Renal cortex interstitium (tissue), 11 donors: ENCODE measurements around the gene CACNA1F. TPM values are rescaled to one million over a fixed set of nuclear protein-coding genes. Genes with fewer than 3 reads are reported as not detected.

ENCODE experiments used
- DNase-seq, 11 donors: peaks; one replicate each; pipeline ENCODE4 v3.0.0-alpha.2; 2013; ENCODE audit warnings: low read depth in 9 of 11, low spot score in 4 of 11; ENCODE audit errors: extremely low read depth in 1 of 11
- polyA plus RNA-seq, 3 donors: library from polyadenylated mRNA; unstranded; fragments of 120-200 nt; gene quantifications; one replicate each; pipeline ENCODE4 v1.2.1, GENCODE V29; 2013; ENCODE audit not compliant: insufficient read length in 3 of 3

Gene CACNA1F
- polyA plus RNA-seq, 3 donors = 0.09 to 0.29 (median 0.25) TPM

GRCh38 chrX:49165901-49166881, 66.9 kb downstream of the CACNA1F start:
- DNase-seq = peak in 7 of 11 donors; percentile 70 to 85 (median 73)

- DNase-seq = no peak
Measured at GRCh38 chrX:49164589-49165360, 68.4 kb downstream of the CACNA1F start.

DNA sequence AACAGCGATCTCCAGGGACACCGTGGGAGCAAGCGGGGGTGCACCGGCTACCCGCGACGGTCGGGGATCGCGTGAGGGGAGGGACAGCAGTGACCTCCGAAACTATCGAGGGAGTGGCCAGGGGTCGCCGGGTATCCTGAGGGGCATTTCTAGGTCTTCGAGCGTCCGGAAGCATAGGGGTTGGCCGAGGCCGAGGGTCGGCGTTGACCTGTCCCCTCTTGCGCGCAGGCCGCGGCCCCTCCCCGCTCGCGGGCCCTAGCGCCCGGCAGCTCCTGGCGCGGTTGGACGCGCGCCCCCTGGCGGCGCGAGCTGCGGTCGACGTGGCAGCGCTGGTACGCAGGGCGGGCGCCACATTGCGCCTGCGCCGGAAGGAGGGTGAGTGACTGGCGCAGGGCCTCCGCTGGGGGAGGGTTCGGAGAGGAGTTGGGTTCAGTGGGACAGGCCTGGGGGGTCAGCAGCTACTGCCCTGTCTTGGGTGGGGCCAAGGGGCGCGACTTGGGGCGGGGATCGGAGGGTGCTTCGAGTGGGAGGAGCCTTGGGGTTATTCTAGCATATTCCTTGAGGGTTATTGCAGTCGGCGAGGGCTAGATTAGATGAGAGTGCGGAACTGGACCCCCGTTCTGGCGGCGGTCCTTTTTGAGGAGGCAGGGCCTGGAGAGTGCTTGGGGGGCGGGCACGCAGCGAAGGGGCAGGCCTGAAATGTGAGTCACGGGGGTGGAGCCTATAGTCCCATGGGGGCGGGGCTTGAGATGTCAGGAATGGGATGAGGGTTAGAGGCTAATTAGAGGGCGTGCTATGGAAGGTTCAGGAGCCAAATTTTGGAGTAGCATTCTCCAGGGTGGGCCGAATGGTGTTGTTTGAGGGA, 69.4 kb downstream of the CACNA1F start:
- DNase-seq = peak in 5 of 11 donors; percentile 61 to 75 (median 70)

DNA sequence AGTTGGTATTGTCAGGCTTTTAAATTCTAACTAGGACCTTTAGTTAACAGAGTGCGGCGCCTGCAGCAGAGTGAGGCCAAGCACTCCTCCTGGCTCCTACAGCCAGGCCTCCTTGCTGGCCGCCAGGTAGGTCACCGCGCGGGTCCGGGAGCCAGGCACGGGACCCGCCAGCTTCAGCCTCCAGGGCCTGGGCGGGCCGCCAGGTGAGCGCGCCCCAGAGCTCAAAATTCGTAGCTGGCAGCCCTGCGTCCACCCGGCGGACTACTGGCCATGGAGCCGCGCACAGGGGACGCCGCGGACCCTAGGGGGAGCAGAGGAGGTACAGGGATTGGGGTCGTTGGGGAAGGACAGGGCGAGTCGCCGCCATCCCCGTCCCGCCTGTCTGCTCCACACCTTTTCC, 70.5 kb downstream of the CACNA1F start, which contains the start of gene MAGIX:
MAGIX (plus strand) TSS at position 139 of the 400 bp plus-strand sequence; CDS start at position 271, 132 bp downstream.
- no peak for DNase-seq

GRCh38 chrX:49161632-49162031, 71.5 kb downstream of the CACNA1F start:
- DNase-seq = no peak

DNA sequence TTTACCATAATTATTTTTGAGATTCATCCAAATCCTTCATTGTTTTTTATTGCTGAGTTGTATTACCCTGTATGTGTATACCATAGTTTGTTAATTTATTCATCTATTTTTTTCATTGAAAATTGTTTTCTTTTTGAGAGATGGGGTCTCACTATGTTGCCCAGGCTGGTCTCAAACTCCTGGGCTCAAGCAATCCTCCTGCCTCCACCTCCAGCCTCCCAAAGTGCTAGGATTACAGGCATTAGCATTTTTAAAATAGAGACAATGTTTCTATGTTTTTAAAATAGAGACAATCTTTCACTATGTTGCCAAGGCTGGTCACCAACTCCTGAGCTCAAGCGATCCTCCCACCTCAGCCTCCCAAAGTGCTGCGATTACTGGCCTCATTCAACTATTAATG, 72.2 kb downstream of the CACNA1F start:
- DNase-seq = no peak

- DNase-seq = no peak
Measured at GRCh38 chrX:49157194-49157593, 75.9 kb downstream of the CACNA1F start.

DNA sequence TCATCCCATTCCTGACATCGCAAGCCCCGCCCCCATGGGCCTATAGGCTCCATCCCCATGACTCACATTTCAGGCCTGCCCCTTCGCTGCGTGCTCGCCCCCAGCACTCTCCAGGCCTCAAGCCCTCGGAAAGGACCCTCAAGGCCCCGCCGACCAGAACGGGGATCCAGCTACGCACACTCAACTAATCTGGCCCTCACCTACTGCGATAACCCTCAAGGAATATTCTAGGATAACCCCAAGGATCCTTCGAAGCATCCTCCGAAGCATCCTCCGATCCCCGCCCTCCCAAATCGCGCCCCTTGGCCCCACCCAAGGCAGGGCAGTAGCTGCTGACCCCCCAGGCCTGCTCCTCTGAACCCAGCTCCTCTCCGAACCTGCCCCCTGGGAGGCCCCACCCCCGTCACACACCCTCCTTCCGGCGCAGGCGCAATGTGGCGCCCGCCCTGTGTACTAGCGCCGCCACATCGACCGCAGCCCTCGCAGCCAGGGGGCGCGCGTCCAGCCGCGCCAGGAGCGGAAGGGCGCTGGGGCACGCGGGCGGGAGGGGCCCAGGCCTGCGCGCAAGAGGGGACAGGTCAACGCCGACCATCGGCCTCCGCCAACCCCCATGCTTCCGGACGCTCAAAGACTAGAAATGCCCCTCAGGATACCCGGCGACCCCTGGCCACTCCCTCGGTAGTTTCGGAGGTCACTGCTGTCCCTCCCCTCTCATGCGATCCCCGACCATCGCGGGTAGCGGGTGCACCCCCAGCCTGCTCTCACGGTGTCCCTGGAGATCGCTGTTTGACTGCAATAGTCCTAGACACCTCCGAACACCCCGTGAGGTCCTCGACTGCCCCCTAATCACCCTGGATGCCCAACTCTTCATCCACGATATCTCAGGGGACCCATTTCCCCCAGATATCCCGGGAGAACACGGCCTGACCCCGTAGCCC, 77.0 kb downstream of the CACNA1F start:
- peak in 8 of 11 donors; percentile 50 to 85 (median 74) for DNase-seq

- DNase-seq = peak in 4 of 11 donors; percentile 43 to 68 (median 54)
Measured at GRCh38 chrX:49155243-49155899, 77.8 kb downstream of the CACNA1F start.

Other genes with a start within 250 kb of the CACNA1F start
- 10 to 100 TPM; 48.3 to 72.7 (median 51.4) TPM for gene GRIPAP1, start 231.1 kb downstream of the CACNA1F start, polyA plus RNA-seq
- gene TFE3, start 190.0 kb downstream of the CACNA1F start, polyA plus RNA-seq = 10 to 100 TPM; 26.1 to 39.3 (median 31.5) TPM
- 10 to 100 TPM; 10.3 to 16.1 (median 12.0) TPM for gene CCDC120, start 174.3 kb downstream of the CACNA1F start, polyA plus RNA-seq
- 10 to 100 TPM; 33.6 to 41.5 (median 38.6) TPM for gene PRAF2, start 159.3 kb downstream of the CACNA1F start, polyA plus RNA-seq
- gene WDR45, start 153.5 kb downstream of the CACNA1F start, polyA plus RNA-seq = 10 to 100 TPM; 54.0 to 64.7 (median 57.7) TPM
- 10 to 100 TPM; 20.4 to 25.6 (median 23.9) TPM for gene GPKOW, start 109.6 kb downstream of the CACNA1F start, polyA plus RNA-seq
- 1 to 10 TPM; 2.7 to 6.9 (median 5.5) TPM for gene MAGIX, start 70.6 kb downstream of the CACNA1F start, polyA plus RNA-seq
- 10 to 100 TPM; 27.6 to 36.7 (median 30.6) TPM for gene PLP2, start 61.4 kb downstream of the CACNA1F start, polyA plus RNA-seq
- 1 to 10 TPM; 2.8 to 7.1 (median 4.5) TPM for gene PRICKLE3, start 47.0 kb downstream of the CACNA1F start, polyA plus RNA-seq
- 1 to 10 TPM; 2.4 to 2.8 (median 2.8) TPM for gene SYP, start 33.1 kb downstream of the CACNA1F start, polyA plus RNA-seq
- 10 to 100 TPM; 15.0 to 20.2 (median 19.5) TPM for gene CCDC22, start 2.1 kb upstream of the CACNA1F start, polyA plus RNA-seq
- under 1 TPM; 0.70 to 1.00 (median 0.99) TPM for gene FOXP3, start 31.4 kb upstream of the CACNA1F start, polyA plus RNA-seq
- 10 to 100 TPM in 1 of 3 donors, 1 to 10 TPM in 2; 5.7 to 10.0 (median 7.1) TPM for gene PPP1R3F, start 36.5 kb upstream of the CACNA1F start, polyA plus RNA-seq
- under 1 TPM in 1 of 3 donors, not detected in 2; 0.44 TPM for gene GAGE10, start 70.3 kb upstream of the CACNA1F start, polyA plus RNA-seq
- gene GAGE12J, start 88.7 kb upstream of the CACNA1F start, polyA plus RNA-seq = not detected
- not detected for gene GAGE13, start 98.2 kb upstream of the CACNA1F start, polyA plus RNA-seq